DMS114 treated with DMSO at 0.1 percent for 48 hours (cell line): ENCODE measurements around the gene PRDX6.
A peak's percentile ranks its signal among the peaks of the same experiment; 100 is the strongest.
"Not testable (repeated sequence)": the region's sequence is repeated elsewhere in the genome, so short reads cannot be mapped to it uniquely, and the experiment has no call there.

ENCODE experiments used
- DNase-seq: peaks from one replicate; lab custom pipeline; 2025; ENCODE audit not compliant: unreplicated experiment; lab: John Stamatoyannopoulos, UW

Gene PRDX6

DNA sequence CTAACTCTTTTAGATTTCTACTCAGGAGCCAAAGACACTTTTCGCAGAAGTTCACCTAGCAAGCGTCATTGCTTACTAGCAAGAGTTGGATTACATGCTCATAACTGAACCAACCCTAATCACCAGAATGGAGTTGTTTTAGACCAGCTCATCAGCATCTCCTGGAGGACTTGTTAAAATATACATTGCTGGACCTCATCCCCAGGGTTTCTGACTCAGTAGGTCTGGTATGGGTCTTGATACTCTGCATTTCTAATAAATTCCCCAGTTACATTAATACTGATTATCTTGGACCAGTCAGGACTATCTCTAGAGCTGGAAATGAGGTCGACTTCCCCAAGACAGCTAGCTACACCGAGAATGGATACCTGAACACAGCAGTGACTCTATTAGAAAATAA is 9.7 kb upstream of the PRDX6 start:
- DNase-seq: no peak

DNA sequence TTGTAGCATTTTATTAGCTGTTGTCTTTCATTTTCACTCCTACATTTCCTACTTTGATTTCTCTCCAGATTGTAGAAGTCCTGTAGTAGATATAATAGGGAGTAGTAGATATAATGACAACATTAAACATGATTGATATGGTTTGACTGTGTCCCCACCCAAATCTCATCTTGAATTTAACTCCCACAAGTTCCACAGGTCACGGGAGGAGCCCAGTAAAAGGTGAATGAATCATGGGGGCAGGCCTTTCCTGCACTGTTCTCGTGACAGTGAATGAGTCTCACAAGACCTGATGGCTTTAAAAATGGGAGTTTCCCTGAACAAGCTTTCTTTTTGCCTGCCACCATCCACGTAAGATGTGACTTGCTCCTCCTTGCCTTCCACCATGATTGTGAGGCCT is 7.5 kb upstream of the PRDX6 start:
- DNase-seq: no peak

DNA sequence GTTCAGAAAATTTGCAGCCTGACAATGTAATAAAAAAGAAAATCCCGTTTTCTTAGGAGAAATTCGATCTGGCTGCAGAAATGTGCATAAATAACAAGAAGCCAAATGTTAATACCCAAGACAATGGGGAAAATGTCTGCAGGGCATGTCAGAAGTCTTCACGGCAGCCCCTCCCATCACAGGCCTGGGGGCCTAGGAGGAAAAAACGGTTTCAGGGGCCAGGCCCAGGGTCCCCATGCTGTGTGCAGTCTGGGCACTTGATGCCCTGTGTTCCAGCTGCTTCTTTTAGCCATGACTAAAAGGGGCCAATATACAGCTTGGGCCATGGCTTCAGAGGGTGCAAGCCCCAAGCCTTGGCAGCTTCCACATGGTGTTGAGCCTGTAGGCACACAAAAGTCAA is 6.5 kb upstream of the PRDX6 start:
- no peak for DNase-seq

DNA sequence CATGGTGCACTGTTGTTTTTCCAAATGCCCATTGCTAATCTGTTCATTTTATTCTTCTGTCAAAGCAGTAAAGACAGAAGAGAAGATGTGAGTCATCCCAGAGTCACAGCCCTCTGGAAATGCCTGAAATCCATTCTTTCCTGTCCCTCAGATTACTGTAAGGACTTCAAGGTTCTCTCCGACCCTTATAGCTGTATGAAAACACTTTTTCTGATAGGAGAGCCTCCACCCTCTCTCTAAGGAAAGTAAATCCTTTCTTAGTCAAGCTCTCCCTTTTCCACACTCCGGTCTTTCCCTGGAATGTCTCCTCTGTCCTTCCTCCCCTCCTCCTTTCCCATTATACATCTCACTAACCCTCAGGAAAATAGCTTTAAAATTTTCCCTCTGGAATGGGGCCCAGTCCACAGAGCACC is 3.5 kb upstream of the PRDX6 start:
- DNase-seq: no peak

DNA sequence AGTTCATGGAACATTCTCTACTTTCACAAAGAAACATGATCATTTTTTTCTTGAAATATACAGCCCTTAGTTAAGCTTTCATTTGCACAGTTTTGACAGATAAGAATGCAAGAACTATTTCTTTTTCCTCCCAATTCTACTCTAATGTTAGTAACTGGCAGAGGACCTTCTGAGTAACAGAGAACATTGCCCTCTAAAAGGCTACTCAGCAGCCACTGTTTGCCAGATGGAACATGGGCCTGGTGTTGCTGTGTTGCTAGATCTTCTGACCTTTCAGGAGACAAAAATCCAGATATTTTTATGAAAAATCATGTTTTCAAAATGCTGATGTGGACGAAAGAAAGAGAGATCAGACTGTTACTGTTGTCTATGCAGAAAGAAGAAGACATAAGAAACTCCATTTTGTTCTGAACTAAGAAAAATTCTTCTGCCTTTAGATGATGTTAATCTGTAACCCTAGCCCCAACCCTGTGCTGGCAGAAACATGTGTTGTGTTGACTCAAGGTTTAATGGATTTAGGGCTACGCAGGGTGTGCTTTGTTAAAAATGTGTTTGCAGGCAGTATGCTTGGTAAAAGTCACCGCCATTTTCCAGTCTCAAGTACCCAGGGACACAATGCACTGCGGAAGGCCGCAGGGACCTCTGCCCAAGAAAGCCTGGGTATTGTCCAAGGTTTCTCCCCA is 2.9 kb upstream of the PRDX6 start:
- no peak for DNase-seq

DNA sequence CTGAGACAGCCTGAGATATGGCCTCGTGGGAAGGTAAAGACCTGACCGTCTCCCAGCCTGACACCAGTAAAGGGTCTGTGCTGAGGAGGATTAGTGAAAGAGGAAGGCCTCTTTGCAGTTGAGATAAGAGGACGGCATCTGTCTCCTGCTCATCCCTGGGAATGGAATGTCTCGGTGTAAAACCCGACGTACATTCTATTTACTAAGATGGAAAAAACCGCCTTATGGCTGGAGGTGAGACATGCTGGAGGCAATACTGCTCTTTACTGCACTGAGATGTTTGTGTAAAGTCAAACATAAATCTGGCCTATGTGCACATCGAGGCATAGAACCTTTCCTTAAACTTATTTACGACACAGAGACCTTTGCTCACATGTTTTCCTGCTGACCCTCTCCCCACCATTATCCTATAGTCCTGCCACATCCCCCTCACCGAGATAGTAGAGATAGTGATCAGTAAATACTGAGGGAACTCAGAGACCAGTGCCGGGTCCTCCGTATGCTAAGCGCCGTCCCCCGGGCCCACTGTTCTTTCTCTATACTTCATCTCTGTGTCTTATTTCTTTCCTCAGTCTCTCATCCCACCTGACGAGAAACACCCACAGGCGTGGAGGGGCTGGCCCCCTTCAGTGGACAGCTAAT is 2.2 kb upstream of the PRDX6 start:
- not testable (repeated sequence) for DNase-seq

DNA sequence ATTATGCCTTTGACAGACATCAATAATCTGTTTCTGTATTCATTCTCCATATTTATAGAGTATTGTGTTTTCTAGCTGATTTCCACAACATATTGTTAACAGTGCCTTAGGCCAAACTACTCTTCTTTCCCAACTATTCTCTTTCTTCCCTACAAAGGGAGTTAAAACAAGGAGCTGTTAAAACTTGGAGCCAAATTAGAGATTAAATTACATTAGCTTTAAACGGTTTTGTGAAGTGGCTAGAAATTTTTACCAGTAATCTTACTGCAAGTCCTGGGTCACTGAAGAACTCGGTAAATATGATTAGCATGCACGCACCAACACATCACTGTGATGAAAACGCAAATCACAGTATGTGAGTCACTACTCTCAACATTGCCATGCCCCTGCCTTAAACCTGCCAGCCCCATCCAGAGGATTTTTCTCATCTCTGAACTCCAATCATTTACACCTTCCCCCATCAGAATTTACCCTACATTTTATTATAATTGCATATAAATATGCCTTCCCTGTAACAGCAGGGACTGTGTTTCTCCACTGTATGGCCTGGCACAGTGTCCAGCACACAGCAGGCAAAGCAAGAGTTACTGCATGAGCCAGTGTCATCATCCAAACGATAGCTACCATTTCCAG is 1.5 kb upstream of the PRDX6 start:
- no peak for DNase-seq

DNA sequence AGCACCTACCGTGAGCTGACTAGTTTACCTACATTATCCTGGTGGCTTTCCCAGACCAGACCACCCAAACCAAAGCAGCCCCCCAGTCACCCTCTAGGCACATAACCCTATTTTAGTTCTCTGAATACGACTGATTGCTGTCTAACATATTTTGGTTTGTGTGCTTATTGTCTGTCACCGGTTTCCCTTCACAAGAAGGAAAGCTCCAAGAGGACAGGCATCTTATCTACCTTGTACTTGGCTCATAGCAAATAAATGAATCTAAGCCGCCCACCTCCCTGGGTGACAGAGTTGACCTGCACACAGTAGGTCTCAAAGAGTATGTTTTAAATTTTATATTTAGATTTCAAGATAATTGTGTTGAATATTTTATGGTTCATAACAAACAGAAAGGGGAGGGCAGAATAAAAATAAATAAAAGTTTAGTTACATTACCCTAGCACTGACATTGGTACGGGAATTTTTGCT is 904 bp upstream of the PRDX6 start:
- DNase-seq: no peak

DNA sequence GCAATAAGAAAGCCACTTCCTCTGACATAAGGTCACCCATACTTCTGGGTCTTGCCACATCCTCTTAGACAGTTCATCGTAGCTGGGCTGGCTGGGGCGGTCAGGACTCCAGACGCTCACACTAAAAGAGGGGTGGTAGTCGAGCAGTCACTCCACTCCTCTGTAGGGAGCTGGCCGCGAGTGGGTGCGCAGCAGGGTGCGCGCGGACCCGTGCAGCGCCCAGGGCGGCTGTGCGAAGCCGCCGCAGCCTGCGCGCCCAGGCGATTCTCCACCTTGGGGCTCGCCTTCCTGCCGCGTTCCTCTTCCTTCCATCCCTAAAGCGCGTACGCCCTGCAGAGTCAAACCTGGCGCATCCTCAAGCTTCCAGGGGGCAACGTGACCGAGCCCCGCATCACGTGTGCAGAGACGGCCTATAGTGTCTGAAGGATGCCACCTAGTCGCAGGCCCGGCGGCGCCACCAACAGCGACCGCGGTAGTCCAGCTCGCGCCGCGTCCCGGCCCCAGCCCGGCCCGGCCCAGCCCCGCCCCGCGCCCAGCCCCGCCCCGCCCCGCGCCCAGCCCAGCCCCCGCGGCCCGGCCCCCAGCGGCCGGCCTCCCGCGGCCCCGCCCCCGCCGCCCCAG is 360 bp upstream of the PRDX6 start:
- peak; percentile 78 for DNase-seq

DNA sequence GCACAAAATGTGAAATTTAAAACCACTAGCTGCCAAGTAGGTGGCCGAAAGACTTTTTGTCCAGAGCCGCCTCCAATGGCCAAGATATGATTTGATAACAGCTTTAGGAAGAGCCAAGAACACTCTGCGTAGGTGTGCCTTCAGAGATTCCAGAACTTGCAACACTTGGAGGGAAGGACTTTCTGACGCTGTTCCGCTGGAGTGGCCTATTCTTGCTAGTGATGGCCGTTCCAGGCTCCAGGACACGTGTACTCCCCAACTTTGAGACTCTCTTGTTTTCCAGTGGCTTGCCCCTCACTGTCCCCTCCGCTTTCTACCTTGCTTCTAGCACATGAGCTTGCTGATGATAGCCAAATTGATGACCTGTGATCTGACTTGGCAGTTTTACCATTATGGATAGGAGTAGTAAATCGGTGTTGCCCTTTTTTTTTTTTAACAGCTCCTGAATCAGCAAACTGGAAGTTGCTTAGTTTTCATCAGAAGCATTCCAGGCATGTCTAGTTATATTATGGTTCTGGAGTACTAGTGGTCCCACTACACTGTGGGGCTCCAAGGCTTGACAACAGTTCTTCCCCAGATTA is 1.0 kb downstream of the PRDX6 start:
- DNase-seq: peak; percentile 13

DNA sequence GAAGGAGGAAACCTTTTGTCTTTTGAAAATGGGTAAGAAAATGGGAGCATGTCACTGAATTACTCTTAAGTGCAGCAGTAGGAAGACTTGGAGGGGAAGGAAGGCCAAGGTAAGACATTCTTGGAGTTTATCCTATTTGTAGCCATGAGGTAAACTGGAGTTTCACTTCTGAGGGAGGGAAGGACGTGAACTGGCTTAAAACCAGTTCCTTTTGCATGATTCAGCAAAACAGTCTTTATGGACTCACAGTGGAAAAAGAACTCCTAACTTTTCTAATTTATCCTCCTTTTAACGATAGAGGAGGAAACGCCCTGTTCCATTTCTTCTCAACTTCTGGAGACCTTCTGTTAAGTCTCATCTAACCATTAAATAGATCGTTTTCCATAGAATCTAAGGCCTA is 2.5 kb downstream of the PRDX6 start:
- no peak for DNase-seq

DNA sequence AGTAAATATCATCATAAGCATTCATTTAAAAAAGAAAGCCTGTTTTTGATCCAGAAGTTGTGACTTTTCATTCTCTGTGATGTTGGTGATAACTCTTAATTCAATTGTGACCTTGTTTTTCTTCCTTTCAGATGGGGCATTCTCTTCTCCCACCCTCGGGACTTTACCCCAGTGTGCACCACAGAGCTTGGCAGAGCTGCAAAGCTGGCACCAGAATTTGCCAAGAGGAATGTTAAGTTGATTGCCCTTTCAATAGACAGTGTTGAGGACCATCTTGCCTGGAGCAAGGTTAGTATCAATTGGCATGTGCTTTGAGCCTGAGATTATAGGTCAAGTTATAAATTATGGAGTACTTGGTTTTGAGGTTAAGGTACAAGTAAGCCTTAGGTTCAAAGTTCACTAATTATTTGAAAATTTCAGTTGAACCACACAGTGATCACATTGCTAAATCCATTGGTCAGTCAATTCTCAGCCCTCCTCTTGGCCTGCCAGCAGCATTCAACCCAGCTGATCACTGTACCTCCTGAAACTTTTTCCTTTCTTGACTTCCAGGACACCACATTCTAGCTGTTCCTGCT is 4.1 kb downstream of the PRDX6 start:
- DNase-seq: no peak

DNA sequence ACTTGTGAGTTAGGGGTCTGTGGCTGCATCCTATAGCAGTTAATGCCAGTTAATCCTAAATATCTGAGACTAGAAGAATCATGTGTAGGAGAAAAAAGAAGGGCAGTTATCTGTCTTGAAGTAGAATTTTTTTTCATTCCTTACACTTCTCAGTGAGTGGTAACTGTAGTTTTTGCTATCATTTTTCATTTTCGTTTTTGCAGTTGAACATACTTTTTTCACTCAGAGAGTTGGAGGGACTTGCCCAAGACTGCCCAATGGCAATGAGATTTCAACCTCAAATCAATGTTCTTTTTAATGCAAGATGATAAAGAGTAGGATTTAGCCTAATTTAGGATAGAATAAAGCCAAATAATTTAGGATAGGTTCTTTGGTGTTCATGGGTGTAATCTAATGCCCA is 5.5 kb downstream of the PRDX6 start:
- DNase-seq: no peak

DNA sequence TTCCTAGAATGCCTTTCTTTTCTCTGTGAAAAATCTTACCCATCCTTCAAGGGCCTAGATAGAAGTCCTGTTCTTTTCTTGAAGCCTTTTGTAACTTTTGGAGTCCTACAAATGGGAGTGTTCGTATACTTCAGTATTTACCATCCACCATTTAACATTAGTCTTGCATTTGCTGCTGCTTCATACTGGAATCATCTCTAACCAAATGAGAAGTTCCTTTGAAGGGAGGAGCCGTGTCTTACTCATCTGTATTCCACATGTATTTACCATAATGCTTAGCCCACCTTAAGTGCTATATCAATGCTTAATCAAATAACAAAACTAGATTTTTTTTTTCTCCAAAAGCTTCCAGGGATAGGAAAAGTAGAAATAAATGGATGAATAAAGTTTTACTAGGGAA is 7.1 kb downstream of the PRDX6 start:
- no peak for DNase-seq

DNA sequence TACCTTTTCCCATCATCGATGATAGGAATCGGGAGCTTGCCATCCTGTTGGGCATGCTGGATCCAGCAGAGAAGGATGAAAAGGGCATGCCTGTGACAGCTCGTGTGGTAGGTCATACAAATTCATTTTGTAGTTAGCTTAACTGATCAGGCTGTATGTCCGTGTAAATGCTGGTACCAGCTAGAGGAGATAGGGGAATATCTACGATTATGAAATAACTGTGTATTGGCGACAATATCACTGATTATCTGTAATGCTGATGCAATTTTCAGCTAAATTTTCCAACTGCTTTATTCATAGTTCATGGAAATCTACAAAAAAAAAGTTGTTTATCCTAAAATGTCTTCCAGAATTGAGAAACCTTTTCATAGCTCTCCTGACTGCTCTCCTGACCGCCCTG is 8.3 kb downstream of the PRDX6 start:
- no peak for DNase-seq

DNA sequence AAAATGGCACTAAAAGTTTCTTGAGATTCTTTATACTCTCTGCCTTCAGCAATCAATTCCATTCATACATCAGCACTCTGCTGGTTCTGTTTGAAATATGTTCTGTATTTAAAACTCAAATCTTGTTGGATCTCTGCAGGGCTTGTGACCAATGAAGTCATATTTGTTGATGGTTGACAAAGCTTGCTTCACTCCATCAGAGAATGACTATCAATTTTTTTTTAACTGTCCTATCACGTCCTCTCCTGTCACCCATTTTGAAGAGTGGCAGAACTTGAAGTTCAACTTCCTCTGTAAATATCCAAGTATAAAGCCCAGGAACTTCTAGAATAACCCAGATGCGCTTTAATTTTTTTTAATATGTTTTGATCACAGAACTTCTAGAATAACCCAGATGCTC is 10.9 kb downstream of the PRDX6 start:
- DNase-seq: no peak

DNA sequence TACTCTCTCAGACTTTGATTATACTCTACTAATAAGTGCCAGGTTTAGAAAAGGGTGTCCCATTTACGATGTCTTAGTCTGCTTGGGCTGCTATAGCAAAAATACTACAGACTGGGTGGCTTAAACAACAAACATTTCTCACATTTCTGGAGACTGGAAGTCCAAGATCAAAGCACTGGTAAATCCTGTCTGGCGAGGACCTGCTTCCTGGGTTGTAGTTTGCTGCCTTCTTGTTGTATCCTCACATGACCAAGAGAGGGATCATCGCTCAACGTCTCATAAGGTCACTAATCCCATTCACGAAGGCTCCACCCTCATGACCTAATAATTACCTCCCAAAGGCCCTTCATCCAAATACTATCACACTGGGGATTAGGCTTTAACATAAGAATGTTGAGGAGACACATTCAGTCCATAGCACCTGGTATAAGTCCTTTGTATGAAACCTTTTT is 12.0 kb downstream of the PRDX6 start:
- DNase-seq: no peak

DNA sequence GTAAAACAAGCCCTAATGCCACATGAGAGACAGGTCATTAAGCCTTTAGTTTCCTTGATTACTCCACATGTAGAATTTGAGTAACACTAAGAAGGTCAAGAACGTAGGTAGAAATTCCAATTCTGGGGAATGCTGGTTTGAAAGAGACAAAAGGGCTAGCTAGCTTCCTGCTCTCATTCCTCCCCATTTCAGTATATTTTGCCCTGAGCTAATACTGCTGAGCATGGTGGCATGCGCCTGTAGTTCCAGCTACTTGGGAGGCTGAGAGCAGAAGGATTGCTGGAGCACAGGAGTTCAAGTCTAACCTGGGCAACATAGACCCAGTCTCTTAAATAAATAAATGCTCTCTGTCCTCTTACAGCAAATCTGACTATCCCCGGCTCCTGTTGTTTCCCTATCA is 12.8 kb downstream of the PRDX6 start:
- no peak for DNase-seq

DNA sequence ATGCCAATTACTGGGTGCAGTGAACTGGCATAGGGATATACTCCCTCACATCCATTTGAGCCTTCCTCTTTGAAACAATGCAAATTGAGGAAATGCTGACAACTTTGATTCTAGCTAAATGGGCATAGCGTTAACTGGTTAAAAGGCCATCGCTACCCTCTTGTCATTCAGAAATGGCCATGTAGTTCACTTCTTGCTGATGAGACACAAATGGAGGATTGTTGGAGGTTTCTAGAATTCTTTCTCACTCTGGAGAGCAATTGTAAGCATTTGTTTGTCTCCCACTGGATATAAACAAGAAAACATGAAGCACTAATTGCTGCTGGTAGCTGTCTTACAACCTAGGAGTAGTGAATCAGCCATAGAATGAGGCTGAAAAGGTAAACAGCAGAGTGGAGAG is 14.4 kb downstream of the PRDX6 start:
- no peak for DNase-seq

DNA sequence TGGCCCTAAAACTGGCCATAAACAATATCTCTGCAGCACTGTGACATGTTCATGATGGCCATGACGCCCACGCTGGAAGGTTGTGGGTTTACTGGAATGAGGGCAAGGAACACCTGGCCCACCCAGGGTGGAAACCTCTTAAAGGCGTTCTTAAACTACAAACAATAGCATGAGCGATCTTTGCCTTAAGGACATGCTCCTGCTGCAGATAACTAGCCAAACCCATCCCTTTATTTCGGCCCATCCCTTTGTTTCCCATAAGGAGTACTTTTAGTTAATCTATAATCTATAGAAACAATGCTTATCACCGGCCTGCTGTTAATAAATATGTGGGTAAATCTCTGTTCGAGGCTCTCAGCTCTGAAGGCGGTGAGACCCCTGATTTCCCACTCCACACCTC is 16.0 kb downstream of the PRDX6 start:
- DNase-seq: not testable (repeated sequence)

DNA sequence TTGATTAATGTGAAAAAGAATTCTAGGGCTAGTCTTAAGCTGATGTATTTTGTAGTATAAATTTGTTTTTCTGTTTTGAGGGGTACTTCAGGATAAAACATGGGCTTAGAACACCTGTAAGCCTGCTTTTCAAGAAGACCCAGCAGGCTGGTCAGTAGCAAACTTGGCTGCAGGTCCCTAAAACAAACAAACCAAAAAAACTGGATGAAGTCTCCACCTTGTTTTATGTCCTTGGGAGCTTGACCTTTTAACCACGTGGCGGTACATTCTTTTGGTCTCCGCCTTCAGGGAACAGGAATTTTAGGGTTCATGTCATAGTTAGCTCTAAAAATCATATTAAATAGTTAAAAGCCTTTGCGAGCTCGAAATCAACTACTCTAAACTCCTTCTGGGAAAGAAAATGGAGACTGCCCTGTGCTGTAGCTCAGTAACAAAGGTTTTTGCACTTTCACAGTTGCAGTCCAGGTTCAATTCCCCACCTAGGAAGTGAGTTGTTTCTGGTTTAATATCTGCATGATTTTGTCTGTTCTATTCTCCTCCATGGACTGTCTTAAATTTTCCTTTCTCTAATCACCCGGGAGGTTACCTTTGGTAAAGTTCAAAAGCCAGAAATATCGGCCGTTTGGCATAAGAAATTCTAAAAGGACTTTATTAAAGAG is 18.6 kb downstream of the PRDX6 start:
- DNase-seq: no peak
